HepG2 (cell line): Measurements from ENCODE around the gene ADM. TPM values are rescaled to one million over a fixed set of nuclear protein-coding genes. Genes with fewer than 3 reads are reported as not detected.

Source experiments
- CHD2 ChIP-seq: IDR thresholded peaks from 2 replicates; pipeline ENCODE4 v1.6.1; 2011; ENCODE audit warnings: low read depth, low read length, improper control_type of control experiment
- DR1 ChIP-seq: sonication (generic); formaldehyde crosslinking; IDR thresholded peaks from 2 replicates; pipeline ENCODE4 v1.8.0; 2021; ENCODE audit warnings: mild to moderate bottlenecking, missing genetic modification reagents, inconsistent platforms
- HIVEP1 ChIP-seq: sonication (generic); formaldehyde crosslinking; IDR thresholded peaks from 2 replicates; pipeline ENCODE4 v1.4.0; 2020; ENCODE audit warnings: mild to moderate bottlenecking, missing genetic modification reagents
- HMG20B ChIP-seq: conservative IDR thresholded peaks from 2 replicates; pipeline ENCODE4 v1.6.1; 2016; ENCODE audit warnings: missing genetic modification reagents, missing compliant biosample characterization
- JUN ChIP-seq: sonication (generic); formaldehyde crosslinking; IDR thresholded peaks from 2 replicates; pipeline ENCODE4 v1.4.0; 2020; ENCODE audit warnings: mild to moderate bottlenecking, missing genetic modification reagents
- PITX1 ChIP-seq: sonication (generic); formaldehyde crosslinking; IDR thresholded peaks from 2 replicates; pipeline ENCODE4 v1.5.1; 2020; ENCODE audit warnings: mild to moderate bottlenecking, missing genetic modification reagents
- POGZ ChIP-seq: sonication (generic); formaldehyde crosslinking; IDR thresholded peaks from 2 replicates; pipeline ENCODE4 v1.4.0; 2020; ENCODE audit warnings: mild to moderate bottlenecking, missing genetic modification reagents
- RERE ChIP-seq: IDR thresholded peaks from 2 replicates; pipeline ENCODE4 v1.6.1; 2016; ENCODE audit warnings: low read depth, missing genetic modification reagents, missing compliant biosample characterization
- RNF2 ChIP-seq: fragments of 450-650 bp; conservative IDR thresholded peaks from 2 replicates; pipeline ENCODE4 v1.6.1; 2016; ENCODE audit warnings: low read depth
- THAP9 ChIP-seq: sonication (generic); formaldehyde crosslinking; IDR thresholded peaks from 2 replicates; pipeline ENCODE4; 2020; ENCODE audit warnings: missing genetic modification reagents, mild to moderate bottlenecking, borderline replicate concordance
- ZBTB10 ChIP-seq: sonication (generic); formaldehyde crosslinking; IDR thresholded peaks from 2 replicates; pipeline ENCODE4 v1.4.0; 2020; ENCODE audit warnings: missing genetic modification reagents, borderline replicate concordance
- ZNF101 ChIP-seq: sonication (generic); formaldehyde crosslinking; IDR thresholded peaks from 2 replicates; pipeline ENCODE4 v1.4.0; 2020; ENCODE audit warnings: mild to moderate bottlenecking, low read depth, missing genetic modification reagents, borderline replicate concordance
- ZNF33B ChIP-seq: sonication (generic); formaldehyde crosslinking; IDR thresholded peaks from 2 replicates; pipeline ENCODE4 v1.5.1; 2020; ENCODE audit warnings: mild to moderate bottlenecking, missing genetic modification reagents
- ZNF563 ChIP-seq: sonication (generic); formaldehyde crosslinking; IDR thresholded peaks from 2 replicates; pipeline ENCODE4 v1.8.0; 2022; ENCODE audit warnings: mild to moderate bottlenecking, moderate library complexity, missing genetic modification reagents
- ZNF597 ChIP-seq: sonication (generic); formaldehyde crosslinking; IDR thresholded peaks from 2 replicates; pipeline ENCODE4 v1.5.0; 2020; ENCODE audit warnings: missing genetic modification reagents
- ZNF775 ChIP-seq: sonication (generic); formaldehyde crosslinking; IDR thresholded peaks from 2 replicates; pipeline ENCODE4 v1.4.0; 2020; ENCODE audit warnings: missing genetic modification reagents, mild to moderate bottlenecking, moderate library complexity, borderline replicate concordance
- ZNF891 ChIP-seq: sonication (generic); formaldehyde crosslinking; IDR thresholded peaks from 2 replicates; pipeline ENCODE4 v1.5.0; 2020; ENCODE audit warnings: mild to moderate bottlenecking, missing genetic modification reagents
- ZSCAN9 ChIP-seq: IDR thresholded peaks from 2 replicates; pipeline ENCODE4 v1.6.1; 2016; ENCODE audit warnings: borderline replicate concordance
- polyA plus RNA-seq, 8 experiments: library from polyadenylated mRNA; depleted of rRNA in 3 of 8; stranded (reverse) in 7 of 8; unstranded in 1 of 8; fragments of >200 nt; fragmentation: Illumina TruSeq in 4 of 8; extraction: Trizol in 4 of 8; gene quantifications; 2 replicates each; pipeline versions ENCODE4 v1.2.1 to v1.2.3, GENCODE V29; 2011 to 2016; ENCODE audit warnings: low read depth in 4 of 8, missing spikeins in 1 of 8, mixed read lengths in 1 of 8; ENCODE audit not compliant: insufficient read depth in 1 of 8
- total RNA-seq, 5 experiments: library from RNA; depleted of rRNA; stranded (reverse); fragments of >200 nt; fragmentation: Illumina TruSeq; extraction: Trizol; gene quantifications; 2 replicates each; pipeline ENCODE4 v1.2.3, GENCODE V29; 2016; ENCODE audit warnings: low read depth in 1 of 5

Gene ADM
- total and polyA plus RNA-seq, 2 of the 13 experiments (the other 11 are each of a cell fraction or from before 2014, with no cell fraction given): 10.7 to 26.1 TPM

- TF ChIP-seq THAP9 (CRISPR knock-in tag) (no peak), ZNF33B (CRISPR knock-in tag) (no peak), DR1 (no peak), HIVEP1 (CRISPR knock-in tag) (no peak), POGZ (no peak), ZSCAN9 (CRISPR knock-in tag) (0 out of 2 replicates have a peak, but pooled peaks have one; percentile 61), CHD2 (no peak), ZNF563 (CRISPR knock-in tag) (no peak), ZNF597 (CRISPR knock-in tag) (no peak), ZNF891 (no peak), ZBTB10 (peak; percentile 74; the same call in 1 of the 2 replicates), ZNF775 (CRISPR knock-in tag) (no peak), ZNF101 (CRISPR knock-in tag) (no peak), JUN (no peak), RNF2 (no peak), RERE (CRISPR knock-in tag) (peak; percentile 38; the same call in 1 of the 2 replicates), HMG20B (no peak), PITX1 (CRISPR knock-in tag) (no peak)
Observed at GRCh38 chr11:10285148-10285802, 19.6 kb upstream of the ADM start (continued).
